Pericardium fibroblast (primary cell): ENCODE data around the gene MIPEP. TPM values are rescaled to one million over a fixed set of nuclear protein-coding genes. Genes with fewer than 3 reads are reported as not detected.

ENCODE experiments used
- total RNA-seq: library from RNA; depleted of rRNA; stranded (reverse); fragments of >200 nt; gene quantifications from 2 replicates; pipeline ENCODE4 v1.2.3, GENCODE V29; 2015

The MIPEP gene
- total RNA-seq, result 6.3 and 12.2 TPM in 2 replicates

GRCh38 chr13:23888658-23889614 is at the start of gene MIPEP:
MIPEP (minus strand) TSS chr13:23889400; CDS start chr13:23889320, 80 bp downstream.

DNA sequence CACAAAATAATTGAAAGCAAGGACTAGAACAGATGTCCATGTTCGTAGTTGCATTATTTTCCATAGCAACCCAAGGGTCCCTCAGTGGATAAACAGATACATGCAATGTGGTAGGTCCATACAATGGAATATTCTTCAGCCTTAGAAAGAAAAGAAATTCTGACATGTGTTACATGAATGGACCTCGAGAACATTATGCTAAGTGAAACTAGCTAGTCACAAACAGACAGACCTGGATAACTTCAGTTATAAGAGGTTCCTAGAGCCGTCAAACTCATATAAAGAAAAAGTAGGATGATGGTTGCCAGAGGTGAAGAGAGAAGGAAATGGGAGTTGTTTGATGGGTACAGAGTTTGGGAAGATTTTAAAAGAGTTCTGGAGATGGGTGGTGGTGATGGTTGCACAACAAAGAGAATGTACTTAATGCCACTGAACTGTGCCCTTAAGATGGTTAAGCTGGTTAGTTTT is 8.3 kb upstream of the MIPEP start, which contains the start of gene C1QTNF9B:
C1QTNF9B (minus strand) TSS at position 51 of the 468 bp plus-strand sequence.

Other genes with a start within 250 kb of the MIPEP start
- gene C1QTNF9B, start 8.1 kb upstream of the MIPEP start, total RNA-seq, result not detected in 2 replicates